GM19238 (cell line): ENCODE results near the gene CAMSAP1.

ENCODE experiments used
- DNase-seq: peaks from one replicate; pipeline ENCODE4 v3.0.0; 2011; ENCODE audit warnings: low spot score; ENCODE audit not compliant: insufficient read length

CAMSAP1 gene

GRCh38 chr9:135815413-135815812 is 91.9 kb downstream of the CAMSAP1 start:
- no peak for DNase-seq

GRCh38 chr9:135814421-135815095 is 92.8 kb downstream of the CAMSAP1 start:
- DNase-seq, result no peak

- DNase-seq, result no peak
Measured at GRCh38 chr9:135813671-135814290, 93.6 kb downstream of the CAMSAP1 start.

GRCh38 chr9:135812961-135813360 is 94.4 kb downstream of the CAMSAP1 start:
- no peak for DNase-seq

GRCh38 chr9:135811801-135812200 is 95.5 kb downstream of the CAMSAP1 start:
- DNase-seq, result no peak

GRCh38 chr9:135810806-135811575 is 96.4 kb downstream of the CAMSAP1 start:
- DNase-seq, result no peak

- DNase-seq, result no peak
Measured at GRCh38 chr9:135809166-135809565, 98.2 kb downstream of the CAMSAP1 start.

- no peak for DNase-seq
Measured at GRCh38 chr9:135805422-135806022, 101.8 kb downstream of the CAMSAP1 start.

- no peak for DNase-seq
Measured at GRCh38 chr9:135804581-135805421, 102.5 kb downstream of the CAMSAP1 start.

- no peak for DNase-seq
Measured at GRCh38 chr9:135803441-135803840, 103.9 kb downstream of the CAMSAP1 start.

GRCh38 chr9:135802876-135803419 is 104.4 kb downstream of the CAMSAP1 start:
- DNase-seq, result no peak

GRCh38 chr9:135801070-135801469 is 106.3 kb downstream of the CAMSAP1 start:
- DNase-seq, result no peak

GRCh38 chr9:135799261-135799660 is 108.1 kb downstream of the CAMSAP1 start:
- no peak for DNase-seq

- DNase-seq, result no peak
Measured at GRCh38 chr9:135798263-135798585, 109.1 kb downstream of the CAMSAP1 start.

GRCh38 chr9:135797507-135798262 is 109.7 kb downstream of the CAMSAP1 start:
- no peak for DNase-seq

- DNase-seq, result no peak
Measured at GRCh38 chr9:135796784-135797485, 110.4 kb downstream of the CAMSAP1 start.

GRCh38 chr9:135795391-135795790 is 112.0 kb downstream of the CAMSAP1 start:
- no peak for DNase-seq

- DNase-seq, result no peak
Measured at GRCh38 chr9:135794361-135794885, 112.9 kb downstream of the CAMSAP1 start.

GRCh38 chr9:135794057-135794335 is 113.3 kb downstream of the CAMSAP1 start:
- no peak for DNase-seq
